Esophagus (tissue), 2 donors: ENCODE data around the gene BCR. TPM values are rescaled to one million over a fixed set of nuclear protein-coding genes. Genes with fewer than 3 reads are reported as not detected.
"Not testable (repeated sequence)": the region's sequence is repeated elsewhere in the genome, so short reads cannot be mapped to it uniquely, and the experiment has no call there.

ENCODE experiments used
- H3K27ac ChIP-seq, 2 donors: one replicate each; pipeline ENCODE4 v1.5.1; 2013; ENCODE audit warnings: low read depth in 2 of 2, mild to moderate bottlenecking in 2 of 2, inconsistent platforms in 1 of 2, low read length in 1 of 2, moderate library complexity in 1 of 2
- H3K27me3 ChIP-seq, 2 donors: one replicate each; pipeline ENCODE4 v1.6.1; 2013; ENCODE audit warnings: low read length in 2 of 2, control low read depth in 1 of 2, mild to moderate bottlenecking in 1 of 2; ENCODE audit not compliant: insufficient read depth in 2 of 2, control insufficient read depth in 1 of 2
- H3K36me3 ChIP-seq, 2 donors: one replicate each; pipeline ENCODE4 v1.6.1; 2013; ENCODE audit warnings: low read length in 1 of 2; ENCODE audit not compliant: control insufficient read depth in 2 of 2, insufficient read depth in 2 of 2
- H3K4me1 ChIP-seq, 2 donors: one replicate each; pipeline ENCODE4 v1.6.1; 2013; ENCODE audit warnings: low read length in 1 of 2; ENCODE audit not compliant: control insufficient read depth in 2 of 2, insufficient read depth in 2 of 2
- H3K4me3 ChIP-seq, 2 donors: one replicate each; pipeline ENCODE4 v1.5.1; 2013; ENCODE audit warnings: low read length in 2 of 2, mild to moderate bottlenecking in 2 of 2, low read depth in 1 of 2, moderate library complexity in 1 of 2
- H3K9me3 ChIP-seq, 2 donors: one replicate each; pipeline ENCODE4 v1.6.1; 2013; ENCODE audit warnings: mild to moderate bottlenecking in 2 of 2, low read depth in 1 of 2, low read length in 1 of 2, moderate library complexity in 1 of 2; ENCODE audit not compliant: control insufficient read depth in 2 of 2, insufficient read depth in 1 of 2
- WGBS, 2 donors: extraction: QIAGEN DNeasy Blood & Tissue Kit; methylation state at CpG; one replicate each; pipeline ENCODE4 v1.1.7; 2013; 5-methylcytosine and 5-hydroxymethylcytosine counted together
- polyA plus RNA-seq, 2 donors: library from polyadenylated mRNA; stranded (reverse); fragments of 200-250 nt; gene quantifications; one replicate each; pipeline ENCODE4 v1.2.3, GENCODE V29; 2013
- donor health status: healthy with polysubstance abuse.
- donor health status: Bipolar disorder and iron deficiency.

The BCR gene
- polyA plus RNA-seq: 10 to 100 TPM; 27.8 to 30.2 TPM

- H3K27me3 ChIP-seq: no peaks in the 10 kb centered on the region
- peaks cover 0 to 3% of the 10 kb centered on the region in 2 donors for H3K9me3 ChIP-seq
- peaks cover 7 to 38% of the 10 kb centered on the region in 2 donors for H3K4me1 ChIP-seq
- WGBS, 2 donors: 2% methylated on average over 37 to 88 of the region's 88 CpGs
- peak within 1 kb of the TSS; percentile 72 to 79 for H3K4me3 ChIP-seq
- peaks cover 0 to 4% of the 10 kb centered on the region in 2 donors for H3K36me3 ChIP-seq
- peak within 1 kb of the TSS; percentile 80 to 88 for H3K27ac ChIP-seq
These were observed at the start of gene BCR for GRCh38 chr22:23180301-23180892. Gene BCR (plus strand): TSS chr22:23180509. CDS start chr22:23180961, 452 bp downstream.

GRCh38 chr22:23130697-23131096, 49.6 kb upstream of the BCR start:
- no peak overlapping the region for H3K27ac ChIP-seq
- H3K27me3 ChIP-seq: no peaks in the 10 kb centered on the region
- H3K9me3 ChIP-seq: no peaks in the 10 kb centered on the region
- no peaks in the 10 kb centered on the region for H3K36me3 ChIP-seq
- WGBS, 2 donors: 58 to 62% methylated on average over 3 of the region's 3 CpGs
- no peaks in the 10 kb centered on the region for H3K4me1 ChIP-seq
- no peak overlapping the region for H3K4me3 ChIP-seq

GRCh38 chr22:23131931-23132330, 48.4 kb upstream of the BCR start:
- Histone ChIP-seq H3K27me3 (no peaks in the 10 kb centered on the region), H3K36me3 (no peaks in the 10 kb centered on the region), H3K9me3 (no peaks in the 10 kb centered on the region), H3K4me3 (no peak overlapping the region), H3K27ac (no peak overlapping the region), H3K4me1 (no peaks in the 10 kb centered on the region)
- 68 to 82% methylated on average over 6 of the region's 6 CpGs for WGBS, 2 donors

GRCh38 chr22:23132376-23133091, 47.8 kb upstream of the BCR start:
- no peaks in the 10 kb centered on the region for H3K27me3 ChIP-seq
- H3K4me1 ChIP-seq: no peaks in the 10 kb centered on the region
- H3K36me3 ChIP-seq: no peaks in the 10 kb centered on the region
- no peak overlapping the region for H3K27ac ChIP-seq
- 89 to 92% methylated on average over 10 of the region's 10 CpGs for WGBS, 2 donors
- H3K9me3 ChIP-seq: no peaks in the 10 kb centered on the region
- H3K4me3 ChIP-seq: no peak overlapping the region

GRCh38 chr22:23133922-23134321, 46.4 kb upstream of the BCR start:
- 94 to 97% methylated on average over 10 of the region's 10 CpGs for WGBS, 2 donors
- H3K27ac ChIP-seq: no peak overlapping the region
- H3K36me3 ChIP-seq: no peaks in the 10 kb centered on the region
- no peaks in the 10 kb centered on the region for H3K27me3 ChIP-seq
- H3K9me3 ChIP-seq: no peaks in the 10 kb centered on the region
- H3K4me3 ChIP-seq: no peak overlapping the region
- H3K4me1 ChIP-seq: no peaks in the 10 kb centered on the region

- WGBS, 2 donors: 60 to 68% methylated on average over 4 of the region's 4 CpGs
These were observed 43.3 kb upstream of the BCR start for GRCh38 chr22:23136991-23137390.

GRCh38 chr22:23137468-23137867, 42.8 kb upstream of the BCR start:
- peak overlapping the region; percentile 39 to 64 for H3K27ac ChIP-seq
- H3K4me1 ChIP-seq: peaks cover 2 to 3% of the 10 kb centered on the region in 2 donors
- H3K27me3 ChIP-seq: no peaks in the 10 kb centered on the region
- no peak overlapping the region for H3K4me3 ChIP-seq
- 39 to 52% methylated on average over 3 of the region's 3 CpGs for WGBS, 2 donors
- H3K9me3 ChIP-seq: no peaks in the 10 kb centered on the region
- H3K36me3 ChIP-seq: no peaks in the 10 kb centered on the region

More at GRCh38 chr22:23136991-23137390, 43.3 kb upstream of the BCR start:
- not testable (repeated sequence) for H3K36me3 ChIP-seq, H3K4me1 ChIP-seq, H3K4me3 ChIP-seq, H3K27ac ChIP-seq, H3K9me3 ChIP-seq, H3K27me3 ChIP-seq

- 39 to 54% methylated on average over 5 of the region's 5 CpGs for WGBS, 2 donors
- peak overlapping the region; percentile 64 for H3K27ac ChIP-seq
- no peaks in the 10 kb centered on the region for H3K36me3 ChIP-seq
- no peaks in the 10 kb centered on the region for H3K27me3 ChIP-seq
- H3K4me3 ChIP-seq: no peak overlapping the region
- H3K4me1 ChIP-seq: peaks cover 4% of the 10 kb centered on the region in 2 donors
- H3K9me3 ChIP-seq: no peaks in the 10 kb centered on the region
These were observed 42.3 kb upstream of the BCR start for GRCh38 chr22:23137905-23138561.

GRCh38 chr22:23138584-23139435, 41.5 kb upstream of the BCR start:
- 59 to 73% methylated on average over 12 of the region's 12 CpGs for WGBS, 2 donors
- H3K27ac ChIP-seq: peak overlapping the region; percentile 64 to 73
- no peaks in the 10 kb centered on the region for H3K9me3 ChIP-seq
- H3K36me3 ChIP-seq: no peaks in the 10 kb centered on the region
- no peaks in the 10 kb centered on the region for H3K27me3 ChIP-seq
- H3K4me3 ChIP-seq: no peak overlapping the region
- peaks cover 4% of the 10 kb centered on the region in 2 donors for H3K4me1 ChIP-seq
